DOHH2 (cell line): Measurements from ENCODE around the gene TTC28.

Source experiments
- H3F3A ChIP-seq: fragments of 200-600 bp; sonication (generic), shearing (Covaris generic); 2 replicates; pipeline ENCODE4 v1.6.0; 2016; ENCODE audit warnings: antibody characterized with exemption, mild to moderate bottlenecking; ENCODE audit not compliant: control insufficient read depth, insufficient read depth
- H3K27ac ChIP-seq: fragments of 200-600 bp; sonication (generic); 2 replicates; pipeline ENCODE4 v1.5.1; 2014; ENCODE audit warnings: low read depth, mild to moderate bottlenecking, low read length, moderate library complexity
- H3K27me3 ChIP-seq: fragments of 200-600 bp; sonication (generic); 2 replicates; pipeline ENCODE4 v1.6.1; 2014; ENCODE audit warnings: mild to moderate bottlenecking, low read length, mixed read lengths; ENCODE audit not compliant: control insufficient read depth
- H3K36me3 ChIP-seq: fragments of 200-600 bp; sonication (generic); 2 replicates; pipeline ENCODE4 v1.6.1; 2014; ENCODE audit warnings: mild to moderate bottlenecking, low read length, moderate library complexity, mixed read lengths; ENCODE audit not compliant: control insufficient read depth
- H3K4me1 ChIP-seq: fragments of 200-600 bp; sonication (generic); 2 replicates; pipeline ENCODE4 v1.6.1; 2014; ENCODE audit warnings: mild to moderate bottlenecking, low read length, mixed read lengths; ENCODE audit not compliant: control insufficient read depth
- H3K4me2 ChIP-seq: fragments of 200-600 bp; sonication (generic); 2 replicates; pipeline ENCODE4 v1.6.0; 2014; ENCODE audit warnings: mild to moderate bottlenecking, low read length, moderate library complexity
- H3K4me3 ChIP-seq: fragments of 200-600 bp; sonication (generic); 2 replicates; pipeline ENCODE4 v1.5.1; 2014; ENCODE audit warnings: mild to moderate bottlenecking, low read length, mixed read lengths
- H3K79me2 ChIP-seq: fragments of 200-600 bp; sonication (generic); 2 replicates; pipeline ENCODE4 v1.6.1; 2014; ENCODE audit warnings: mild to moderate bottlenecking, low read length, mixed read lengths; ENCODE audit not compliant: control insufficient read depth
- H3K9me2 ChIP-seq: fragments of 200-600 bp; sonication (generic); replicated peaks from 2 replicates; pipeline ENCODE4 v1.6.1; 2014; ENCODE audit warnings: mild to moderate bottlenecking, low read length, mixed read lengths; ENCODE audit not compliant: control insufficient read depth
- H3K9me3 ChIP-seq: fragments of 200-600 bp; sonication (generic); 2 replicates; pipeline ENCODE4 v1.6.1; 2014; ENCODE audit warnings: antibody characterized with exemption, low read length, mixed read lengths; ENCODE audit not compliant: control insufficient read depth, insufficient read depth
- H4K20me1 ChIP-seq: fragments of 200-600 bp; sonication (generic); 2 replicates; pipeline ENCODE4 v1.6.0; 2014; ENCODE audit warnings: low read depth, mild to moderate bottlenecking, antibody characterized with exemption, low read length, moderate library complexity; ENCODE audit not compliant: control insufficient read depth, insufficient read depth
- EZH2phosphoT487 ChIP-seq: fragments of 200-600 bp; sonication (generic); IDR thresholded peaks from 2 replicates; pipeline ENCODE4 v1.6.1; 2017; ENCODE audit warnings: borderline replicate concordance, mild to moderate bottlenecking, antibody characterized with exemption, low read length, moderate library complexity, mixed read lengths
- TF ChIP-seq, protein P1 (sequence below): fragments of 200-600 bp; sonication (generic); IDR thresholded peaks from one replicate; pipeline ENCODE4 v1.5.1; 2014; ENCODE audit warnings: antibody characterized with exemption, mild to moderate bottlenecking, low read depth, low read length; ENCODE audit not compliant: poor library complexity, severe bottlenecking

Gene TTC28

DNA sequence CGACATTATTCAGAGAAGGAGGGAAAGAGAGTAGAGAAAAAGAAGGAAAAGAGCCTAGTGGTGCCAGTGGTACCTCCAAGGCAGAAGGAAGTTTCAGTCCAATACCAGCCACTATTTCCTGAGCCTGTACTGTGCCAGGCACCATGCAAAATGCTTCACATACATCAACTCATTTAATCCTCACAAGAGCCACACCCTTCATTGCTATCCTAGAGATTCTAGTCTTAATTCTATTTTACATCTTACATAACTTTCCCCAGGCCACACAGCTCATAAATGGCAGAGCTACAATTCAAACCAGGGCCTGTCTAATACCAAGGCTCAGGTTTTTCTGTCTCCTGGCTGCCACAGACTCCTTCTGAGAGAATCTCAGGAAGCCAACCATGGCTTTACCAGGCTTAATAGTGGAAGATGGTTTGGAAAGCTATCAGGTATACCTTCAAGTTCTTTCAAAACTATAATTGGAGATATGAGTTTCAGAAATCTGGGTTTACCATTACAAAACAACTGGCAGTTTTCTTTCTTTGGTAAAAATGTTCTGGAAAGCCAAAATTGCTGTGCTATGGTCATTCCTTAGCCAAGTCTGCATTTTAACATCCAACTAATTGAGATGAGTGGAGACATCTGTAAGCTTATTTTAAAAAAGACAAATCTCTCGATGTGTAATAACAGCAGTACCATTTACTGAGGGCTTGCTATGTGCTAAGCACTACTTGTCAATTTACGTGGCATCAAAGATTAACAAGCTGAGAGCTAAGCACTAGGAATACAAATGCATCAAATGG, 535.5 kb downstream of the TTC28 start:
- TF ChIP-seq, protein P1, sequence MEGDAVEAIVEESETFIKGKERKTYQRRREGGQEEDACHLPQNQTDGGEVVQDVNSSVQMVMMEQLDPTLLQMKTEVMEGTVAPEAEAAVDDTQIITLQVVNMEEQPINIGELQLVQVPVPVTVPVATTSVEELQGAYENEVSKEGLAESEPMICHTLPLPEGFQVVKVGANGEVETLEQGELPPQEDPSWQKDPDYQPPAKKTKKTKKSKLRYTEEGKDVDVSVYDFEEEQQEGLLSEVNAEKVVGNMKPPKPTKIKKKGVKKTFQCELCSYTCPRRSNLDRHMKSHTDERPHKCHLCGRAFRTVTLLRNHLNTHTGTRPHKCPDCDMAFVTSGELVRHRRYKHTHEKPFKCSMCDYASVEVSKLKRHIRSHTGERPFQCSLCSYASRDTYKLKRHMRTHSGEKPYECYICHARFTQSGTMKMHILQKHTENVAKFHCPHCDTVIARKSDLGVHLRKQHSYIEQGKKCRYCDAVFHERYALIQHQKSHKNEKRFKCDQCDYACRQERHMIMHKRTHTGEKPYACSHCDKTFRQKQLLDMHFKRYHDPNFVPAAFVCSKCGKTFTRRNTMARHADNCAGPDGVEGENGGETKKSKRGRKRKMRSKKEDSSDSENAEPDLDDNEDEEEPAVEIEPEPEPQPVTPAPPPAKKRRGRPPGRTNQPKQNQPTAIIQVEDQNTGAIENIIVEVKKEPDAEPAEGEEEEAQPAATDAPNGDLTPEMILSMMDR, result no peak
- no peak for TF ChIP-seq EZH2phosphoT487
- H3K27ac ChIP-seq, result no peak overlapping the region
- no peaks in the 10 kb centered on the region for H3K9me2 ChIP-seq
- no peaks in the 10 kb centered on the region for H3K9me3 ChIP-seq
- no peaks in the 10 kb centered on the region for H3K79me2 ChIP-seq
- no peaks in the 10 kb centered on the region for H3K4me1 ChIP-seq
- no peak overlapping the region for H3K4me2 ChIP-seq
- H3K36me3 ChIP-seq, result no peaks in the 10 kb centered on the region
- H3K27me3 ChIP-seq, result peaks cover 7% of the 10 kb centered on the region
- no peak overlapping the region for H3K4me3 ChIP-seq
- no peaks in the 10 kb centered on the region for H4K20me1 ChIP-seq
- no peaks in the 10 kb centered on the region for H3F3A ChIP-seq

DNA sequence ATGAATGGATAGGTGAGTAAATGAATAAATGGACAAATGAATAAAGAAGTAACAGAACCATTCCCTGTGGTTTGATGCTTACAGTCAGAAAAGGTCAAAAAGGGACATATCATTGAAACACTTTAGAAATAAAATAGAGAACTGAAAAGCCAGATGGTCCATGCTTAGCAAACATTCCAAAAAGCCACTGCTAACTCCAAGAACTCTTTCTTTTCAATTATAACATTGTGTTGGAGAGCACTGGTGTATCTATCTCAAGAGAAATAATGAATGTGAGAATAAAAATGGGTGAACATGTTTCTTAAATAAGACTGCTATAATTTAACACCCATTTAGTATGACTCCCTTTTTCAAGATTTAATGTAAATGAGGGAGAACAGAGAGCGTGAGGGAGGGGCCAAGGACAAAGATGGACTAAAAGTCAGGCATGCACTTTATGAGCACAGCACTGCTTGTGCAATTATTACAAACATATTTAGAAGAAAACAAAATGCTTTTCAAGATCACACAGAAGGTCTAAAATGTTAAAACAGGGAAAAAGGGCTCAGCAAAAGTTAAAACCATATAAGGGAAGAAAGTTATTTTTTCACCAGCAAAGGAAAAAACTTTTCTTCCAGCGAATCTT, 536.3 kb downstream of the TTC28 start:
- Histone ChIP-seq H3K4me3 (no peak overlapping the region), H3K9me2 (no peaks in the 10 kb centered on the region), H3K79me2 (no peaks in the 10 kb centered on the region), H3K9me3 (no peaks in the 10 kb centered on the region), H3K27me3 (peaks cover 7% of the 10 kb centered on the region), H3K4me2 (no peak overlapping the region), H4K20me1 (no peaks in the 10 kb centered on the region), H3K36me3 (no peaks in the 10 kb centered on the region), H3K27ac (no peak overlapping the region), H3K4me1 (no peaks in the 10 kb centered on the region), H3F3A (no peaks in the 10 kb centered on the region)
- TF ChIP-seq, protein P1, result no peak
- TF ChIP-seq EZH2phosphoT487, result no peak

DNA sequence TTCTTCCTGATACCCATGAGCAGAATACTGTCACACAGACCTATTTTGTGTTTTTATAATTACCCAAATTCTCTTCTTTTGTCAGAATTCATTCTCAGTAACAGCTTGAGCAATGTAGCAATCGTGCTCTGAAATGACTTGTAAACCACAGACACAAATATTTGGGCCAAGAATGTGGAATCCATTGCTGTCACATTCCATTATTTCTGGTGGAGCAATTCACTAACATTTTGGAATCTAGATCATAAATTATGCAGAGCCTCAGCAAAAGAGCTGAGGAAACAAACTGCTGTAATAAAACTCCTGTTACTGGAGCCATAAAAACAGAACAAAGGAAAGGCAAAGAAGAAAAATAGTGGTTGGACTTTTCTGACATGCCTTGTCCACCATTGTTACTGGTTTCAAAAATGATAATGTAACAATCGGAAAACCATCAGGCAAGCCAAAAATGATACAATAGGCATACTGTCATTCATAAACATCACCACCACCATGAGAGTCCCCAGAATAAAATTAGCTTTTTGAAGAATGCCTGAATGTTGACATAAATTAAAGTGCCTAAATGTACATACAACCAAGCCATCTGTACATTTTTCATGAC, 537.2 kb downstream of the TTC28 start:
- H3K9me3 ChIP-seq, result no peaks in the 10 kb centered on the region
- no peaks in the 10 kb centered on the region for H3F3A ChIP-seq
- H3K79me2 ChIP-seq, result no peaks in the 10 kb centered on the region
- no peaks in the 10 kb centered on the region for H3K4me1 ChIP-seq
- peaks cover 7% of the 10 kb centered on the region for H3K27me3 ChIP-seq
- no peaks in the 10 kb centered on the region for H4K20me1 ChIP-seq
- no peak overlapping the region for H3K27ac ChIP-seq
- no peaks in the 10 kb centered on the region for H3K9me2 ChIP-seq
- H3K36me3 ChIP-seq, result no peaks in the 10 kb centered on the region
- no peak for TF ChIP-seq EZH2phosphoT487
- TF ChIP-seq, protein P1, result no peak
- H3K4me3 ChIP-seq, result no peak overlapping the region
- H3K4me2 ChIP-seq, result no peak overlapping the region
